Choroid plexus epithelial cell (primary cell): ENCODE data around the gene UNK.
A peak's percentile ranks its signal among the peaks of the same experiment; 100 is the strongest.
"Not testable (repeated sequence)": the region's sequence is repeated elsewhere in the genome, so short reads cannot be mapped to it uniquely, and the experiment has no call there.

Experiments used
- DNase-seq: peaks from one replicate; pipeline ENCODE4 v3.0.0-alpha.2; 2010; ENCODE audit warnings: low read depth
- H3K4me3 ChIP-seq: 2 replicates; pipeline ENCODE4 v1.5.1; 2011; ENCODE audit warnings: low read depth, mild to moderate bottlenecking, control low read depth, low read length, moderate library complexity
- TF ChIP-seq, protein P1 (sequence below): conservative IDR thresholded peaks from 2 replicates; pipeline ENCODE4 v1.5.1; 2011; ENCODE audit warnings: low read depth, mild to moderate bottlenecking, control low read depth, inconsistent platforms, low read length, moderate library complexity

UNK gene

DNA sequence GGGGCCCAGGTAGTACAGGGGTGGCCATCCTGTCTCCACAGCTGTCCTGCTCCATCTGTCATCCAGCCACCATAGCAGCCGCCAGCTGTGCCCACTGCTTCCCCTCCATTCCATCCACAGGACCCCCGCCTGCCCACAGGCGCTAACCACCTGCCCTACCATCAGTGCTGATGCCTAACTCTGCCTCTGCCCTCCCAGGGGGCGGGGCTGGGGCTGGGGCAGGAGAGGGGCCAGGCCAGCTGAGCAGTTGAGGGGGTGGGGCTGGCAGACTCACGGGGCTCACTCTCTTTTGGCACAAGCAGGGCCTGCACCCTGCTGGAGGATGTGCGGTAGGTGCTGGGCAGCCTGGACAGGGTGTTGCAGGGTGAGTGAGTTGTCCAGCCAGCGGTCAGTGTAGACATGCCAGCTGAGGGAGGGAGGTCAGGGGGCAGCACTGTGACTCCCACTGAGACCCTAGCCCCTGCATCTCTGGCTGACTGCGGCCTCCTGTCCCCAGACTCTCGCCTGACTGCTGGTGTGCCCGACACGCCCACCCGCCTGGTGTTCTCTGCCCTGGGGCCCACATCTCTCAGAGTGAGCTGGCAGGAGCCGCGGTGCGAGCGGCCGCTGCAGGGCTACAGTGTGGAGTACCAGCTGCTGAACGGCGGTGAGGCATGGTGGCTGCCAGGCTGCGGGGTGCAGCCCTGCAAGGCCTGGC is 29.3 kb upstream of the UNK start:
- no peak overlapping the region for H3K4me3 ChIP-seq
- DNase-seq, result no peak
- TF ChIP-seq, protein P1, sequence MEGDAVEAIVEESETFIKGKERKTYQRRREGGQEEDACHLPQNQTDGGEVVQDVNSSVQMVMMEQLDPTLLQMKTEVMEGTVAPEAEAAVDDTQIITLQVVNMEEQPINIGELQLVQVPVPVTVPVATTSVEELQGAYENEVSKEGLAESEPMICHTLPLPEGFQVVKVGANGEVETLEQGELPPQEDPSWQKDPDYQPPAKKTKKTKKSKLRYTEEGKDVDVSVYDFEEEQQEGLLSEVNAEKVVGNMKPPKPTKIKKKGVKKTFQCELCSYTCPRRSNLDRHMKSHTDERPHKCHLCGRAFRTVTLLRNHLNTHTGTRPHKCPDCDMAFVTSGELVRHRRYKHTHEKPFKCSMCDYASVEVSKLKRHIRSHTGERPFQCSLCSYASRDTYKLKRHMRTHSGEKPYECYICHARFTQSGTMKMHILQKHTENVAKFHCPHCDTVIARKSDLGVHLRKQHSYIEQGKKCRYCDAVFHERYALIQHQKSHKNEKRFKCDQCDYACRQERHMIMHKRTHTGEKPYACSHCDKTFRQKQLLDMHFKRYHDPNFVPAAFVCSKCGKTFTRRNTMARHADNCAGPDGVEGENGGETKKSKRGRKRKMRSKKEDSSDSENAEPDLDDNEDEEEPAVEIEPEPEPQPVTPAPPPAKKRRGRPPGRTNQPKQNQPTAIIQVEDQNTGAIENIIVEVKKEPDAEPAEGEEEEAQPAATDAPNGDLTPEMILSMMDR, result no peak

DNA sequence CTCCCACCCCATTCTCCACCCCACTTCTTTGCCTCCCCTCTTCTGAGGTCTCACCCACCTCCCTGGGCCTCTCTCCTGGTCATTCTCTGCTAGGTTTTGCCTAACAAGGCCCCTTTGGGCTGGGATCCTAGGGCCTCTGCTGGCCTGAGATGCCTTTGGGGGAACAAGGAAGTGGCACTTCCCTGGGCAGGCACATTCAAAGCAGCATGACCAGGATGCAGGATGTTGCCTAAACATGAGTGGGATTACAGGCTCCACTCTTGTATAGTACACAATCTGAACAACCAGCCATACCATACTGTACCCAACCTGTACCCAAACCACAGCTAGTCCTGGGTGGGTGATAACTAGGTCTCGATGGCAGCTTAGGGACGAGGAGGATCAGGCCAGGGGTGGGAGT is 28.6 kb upstream of the UNK start:
- DNase-seq, result no peak
- H3K4me3 ChIP-seq, result no peak overlapping the region
- TF ChIP-seq, protein P1, result no peak

DNA sequence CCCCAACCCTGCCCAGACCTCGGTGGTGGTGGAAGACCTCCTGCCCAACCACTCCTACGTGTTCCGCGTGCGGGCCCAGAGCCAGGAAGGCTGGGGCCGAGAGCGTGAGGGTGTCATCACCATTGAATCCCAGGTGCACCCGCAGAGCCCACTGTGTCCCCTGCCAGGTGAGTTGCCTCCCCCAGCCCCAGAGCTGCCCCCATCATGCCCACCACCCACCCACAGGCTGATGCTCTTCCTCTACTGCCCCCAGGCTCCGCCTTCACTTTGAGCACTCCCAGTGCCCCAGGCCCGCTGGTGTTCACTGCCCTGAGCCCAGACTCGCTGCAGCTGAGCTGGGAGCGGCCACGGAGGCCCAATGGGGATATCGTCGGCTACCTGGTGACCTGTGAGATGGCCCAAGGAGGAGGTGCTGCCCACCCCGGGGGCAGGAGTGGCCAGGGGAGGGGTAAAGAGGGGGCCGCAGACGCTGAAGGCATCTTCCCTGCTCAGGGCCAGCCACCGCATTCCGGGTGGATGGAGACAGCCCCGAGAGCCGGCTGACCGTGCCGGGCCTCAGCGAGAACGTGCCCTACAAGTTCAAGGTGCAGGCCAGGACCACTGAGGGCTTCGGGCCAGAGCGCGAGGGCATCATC is 28.0 kb upstream of the UNK start:
- TF ChIP-seq, protein P1, result no peak
- no peak overlapping the region for H3K4me3 ChIP-seq
- no peak for DNase-seq

DNA sequence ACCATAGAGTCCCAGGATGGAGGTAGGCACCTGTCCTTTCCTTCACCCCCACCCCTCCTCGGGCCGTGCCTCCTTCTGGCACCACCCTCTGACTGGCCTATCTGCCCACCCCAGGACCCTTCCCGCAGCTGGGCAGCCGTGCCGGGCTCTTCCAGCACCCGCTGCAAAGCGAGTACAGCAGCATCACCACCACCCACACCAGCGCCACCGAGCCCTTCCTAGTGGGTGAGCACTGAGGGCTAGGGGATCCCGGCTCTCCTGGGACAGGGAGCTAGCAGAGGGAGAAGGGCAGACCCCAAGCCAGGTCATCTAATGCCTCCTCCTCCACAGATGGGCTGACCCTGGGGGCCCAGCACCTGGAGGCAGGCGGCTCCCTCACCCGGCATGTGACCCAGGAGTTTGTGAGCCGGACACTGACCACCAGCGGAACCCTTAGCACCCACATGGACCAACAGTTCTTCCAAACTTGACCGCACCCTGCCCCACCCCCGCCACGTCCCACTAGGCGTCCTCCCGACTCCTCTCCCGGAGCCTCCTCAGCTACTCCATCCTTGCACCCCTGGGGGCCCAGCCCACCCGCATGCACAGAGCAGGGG is 27.4 kb upstream of the UNK start:
- no peak overlapping the region for H3K4me3 ChIP-seq
- TF ChIP-seq, protein P1, result no peak
- no peak for DNase-seq

DNA sequence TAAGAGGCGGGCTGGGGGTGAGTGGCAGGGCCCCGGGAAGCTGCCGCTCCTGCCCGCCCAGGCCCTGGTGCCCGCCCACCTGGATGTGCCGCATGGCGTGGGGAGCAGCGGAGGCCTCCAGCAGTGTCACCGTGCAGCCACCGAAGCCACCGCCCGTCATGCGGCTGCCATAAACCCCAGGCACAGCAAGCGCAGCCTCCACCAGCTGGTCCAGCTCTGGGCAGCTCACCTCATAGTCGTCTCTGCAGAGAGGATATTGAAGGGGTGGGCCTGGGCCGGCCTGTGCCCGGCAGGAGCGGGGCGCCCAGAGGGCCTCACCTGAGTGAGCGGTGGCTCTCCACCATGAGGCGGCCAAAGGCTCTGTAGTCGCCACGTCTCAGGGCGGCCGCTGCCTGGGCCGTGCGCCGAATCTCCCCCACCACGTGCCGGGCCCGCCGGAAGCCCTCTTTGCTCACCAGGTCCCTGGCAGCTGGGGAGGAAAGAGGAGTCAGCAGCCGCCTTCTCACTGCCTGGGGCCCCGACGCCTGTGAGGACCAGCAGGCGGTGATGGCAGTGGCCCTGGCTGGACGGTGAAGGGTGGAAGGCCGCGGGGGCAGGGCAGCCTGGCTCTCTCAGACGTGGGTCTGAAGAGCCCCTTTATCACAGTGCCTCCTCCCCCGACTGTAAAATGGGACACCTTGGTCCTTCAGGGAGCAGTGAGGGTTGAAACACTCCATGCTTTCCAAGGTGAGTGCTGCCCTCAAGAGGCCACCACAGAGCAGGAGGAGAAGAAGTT is 26.3 kb upstream of the UNK start:
- TF ChIP-seq, protein P1, result peak; percentile 60
- H3K4me3 ChIP-seq, result no peak overlapping the region
- no peak for DNase-seq

DNA sequence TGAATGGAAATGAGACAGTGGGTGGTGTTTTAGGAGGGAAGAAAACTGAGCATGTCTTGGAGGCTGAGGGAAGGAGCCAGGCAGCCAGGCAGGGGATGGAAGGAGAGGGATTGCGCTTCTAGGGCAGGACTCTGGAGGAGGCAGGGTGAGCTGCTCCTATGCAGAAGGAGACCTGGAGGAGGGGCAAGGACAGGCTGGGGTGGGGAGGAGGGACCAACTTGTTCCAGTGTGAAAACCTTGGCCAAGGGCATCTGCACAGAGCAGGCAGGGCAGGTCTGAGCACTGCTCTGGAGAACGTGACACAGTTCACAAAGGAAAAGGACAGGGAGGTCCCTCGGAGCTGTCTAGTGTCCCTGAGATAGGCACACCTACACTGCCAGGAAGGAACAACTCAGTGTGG is 25.1 kb upstream of the UNK start:
- TF ChIP-seq, protein P1, result no peak
- DNase-seq, result no peak
- H3K4me3 ChIP-seq, result no peak overlapping the region

DNA sequence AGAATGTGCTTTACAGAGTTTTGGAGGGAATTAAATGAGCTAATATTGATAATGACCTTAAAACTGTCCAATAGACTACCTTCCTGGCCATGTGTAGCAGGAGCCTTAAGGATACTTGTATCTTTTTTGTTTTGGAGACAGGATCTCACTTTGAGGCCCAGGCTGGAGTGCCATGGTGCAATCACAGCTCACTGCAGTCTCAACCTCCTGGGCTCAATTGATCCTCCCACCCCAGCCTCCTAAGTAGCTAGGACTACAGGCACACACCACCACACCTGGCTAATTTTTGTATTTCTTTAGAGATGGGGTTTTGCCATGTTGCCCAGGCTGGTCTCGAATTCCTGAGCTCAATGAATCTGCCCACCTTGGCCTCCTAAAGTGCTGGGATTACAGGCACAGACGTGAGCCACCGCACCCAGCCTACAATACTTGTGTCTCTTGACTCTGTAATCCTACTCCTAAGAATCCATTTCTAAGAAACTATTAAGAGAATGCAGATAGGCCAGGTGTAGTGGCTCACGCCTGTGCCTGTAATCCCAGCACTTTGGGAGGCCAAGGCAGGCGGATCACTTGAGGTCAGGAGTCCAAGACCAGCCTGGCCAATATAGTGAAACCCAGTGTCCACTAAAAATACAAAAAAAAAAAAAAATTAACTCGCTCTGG is 24.5 kb upstream of the UNK start:
- H3K4me3 ChIP-seq, DNase-seq: not testable (repeated sequence)
